ENCODE data around the gene MTHFD2L. TPM values are rescaled to one million over a fixed set of nuclear protein-coding genes. Genes with fewer than 3 reads are reported as not detected.

The MTHFD2L gene
- total and polyA plus RNA-seq, 9 of the 15 experiments (the other 6 are each of a cell fraction or from before 2014, with no cell fraction given): 10.0 to 39.0 (median 26.0) TPM

GRCh38 chr4:74157561-74158465 is at the start of gene MTHFD2L (continued):
- TF ChIP-seq HNRNPK (IDR thresholded peaks at IDR 0.05; ENCODE audit: low read depth, low read length, poor library complexity, severe bottlenecking) (no peak), PCBP2 (IDR thresholded peaks at IDR 0.05; ENCODE audit: low read depth, low read length, poor library complexity, severe bottlenecking) (no peak), HDAC6 (IDR thresholded peaks at IDR 0.05; ENCODE audit: low read depth, low read length) (no peak), ZNF695 (CRISPR knock-in tag; IDR thresholded peaks at IDR 0.05) (no peak), NFE2L1 (tag; IDR thresholded peaks at IDR 0.05; ENCODE audit: borderline replicate concordance, low read depth) (no peak), NR1H2 (CRISPR knock-in tag; IDR thresholded peaks at IDR 0.05) (no peak), NFIX (CRISPR knock-in tag; IDR thresholded peaks at IDR 0.05; ENCODE audit: low read depth) (no peak), ZNF561 (CRISPR knock-in tag; conservative IDR thresholded peaks at IDR 0.05) (no peak), MXI1 (IDR thresholded peaks at IDR 0.05; ENCODE audit: low read depth, low read length) (no peak), ZNF143 (CRISPR knock-in tag; IDR thresholded peaks at IDR 0.05) (no peak), ZNF76 (CRISPR knock-in tag; IDR thresholded peaks at IDR 0.05; ENCODE audit: borderline replicate concordance) (0 out of 2 replicates have a peak, but pooled peaks have one; percentile 11), KDM5B (IDR thresholded peaks at IDR 0.05; ENCODE audit: insufficient replicate concordance, low read depth, low read length) (peak; percentile 95), ELF4 (CRISPR knock-in tag; IDR thresholded peaks at IDR 0.05) (no peak), MCM7 (IDR thresholded peaks at IDR 0.05) (no peak), ARID1B (IDR thresholded peaks at IDR 0.05) (peak; percentile 25; the same call in 1 of the 2 replicates), SMARCA5 (IDR thresholded peaks at IDR 0.05) (no peak), HDAC2 (IDR thresholded peaks at IDR 0.05) (peak; percentile 39; the same call in 1 of the 2 replicates), E4F1 (CRISPR knock-in tag; IDR thresholded peaks at IDR 0.05; ENCODE audit: borderline replicate concordance) (no peak), E2F3 (CRISPR knock-in tag; IDR thresholded peaks at IDR 0.05) (no peak), ZNF592 (IDR thresholded peaks at IDR 0.05) (peak; percentile 18; the same call in 1 of the 2 replicates)

Measured in K562 (cell line).